GM23338 (cell line): Measurements from ENCODE around the gene MYO7B. TPM values are rescaled to one million over a fixed set of nuclear protein-coding genes. Genes with fewer than 3 reads are reported as not detected.

ENCODE experiments used
- ATAC-seq: fragments of 200-7000 bp; cut with Tn5 transposase; 3 replicates; pipeline ENCODE4 v1.9.1; 2020
- DNase-seq: peaks from one replicate; pipeline ENCODE4 v3.0.0-alpha.2; 2015; ENCODE audit warnings: low spot score
- H2AFZ ChIP-seq: fragments of 200-600 bp; sonication (generic); 2 replicates; pipeline ENCODE4 v1.8.0; 2016; ENCODE audit warnings: antibody characterized with exemption, mild to moderate bottlenecking, moderate library complexity
- H3F3A ChIP-seq: fragments of 200-600 bp; sonication (generic); replicated peaks from 2 replicates; pipeline ENCODE4 v1.8.0; 2017; ENCODE audit warnings: antibody characterized with exemption, mixed run types, low read depth
- H3K27ac ChIP-seq: fragments of 200-600 bp; sonication (generic); 2 replicates; pipeline ENCODE4 v1.6.1; 2016; ENCODE audit warnings: low read depth
- H3K27me3 ChIP-seq: fragments of 200-600 bp; sonication (generic); 2 replicates; pipeline ENCODE4 v1.8.0; 2016; ENCODE audit warnings: mild to moderate bottlenecking, mixed run types, moderate library complexity; ENCODE audit not compliant: insufficient read depth
- H3K36me3 ChIP-seq: fragments of 200-600 bp; sonication (generic); 2 replicates; pipeline ENCODE4 v1.8.0; 2016; ENCODE audit warnings: mild to moderate bottlenecking; ENCODE audit not compliant: insufficient read depth
- H3K4me1 ChIP-seq: fragments of 200-600 bp; sonication (generic); 2 replicates; pipeline ENCODE4 v1.8.0; 2016; ENCODE audit warnings: mild to moderate bottlenecking, moderate library complexity; ENCODE audit not compliant: insufficient read depth
- H3K4me2 ChIP-seq: fragments of 200-600 bp; sonication (generic); 2 replicates; pipeline ENCODE4 v1.7.1; 2017; ENCODE audit warnings: mixed run types
- H3K4me3 ChIP-seq: fragments of 200-600 bp; sonication (generic); 2 replicates; pipeline ENCODE4 v1.6.1; 2016; ENCODE audit warnings: mixed run types
- H3K79me2 ChIP-seq: fragments of 200-600 bp; sonication (generic); replicated peaks from 2 replicates; pipeline ENCODE4 v1.8.0; 2017; ENCODE audit warnings: mild to moderate bottlenecking; ENCODE audit not compliant: insufficient read depth
- H3K9me2 ChIP-seq: fragments of 200-600 bp; sonication (generic); 2 replicates; pipeline ENCODE4 v1.8.0; 2017; ENCODE audit not compliant: insufficient read depth
- H4K20me1 ChIP-seq: fragments of 200-600 bp; sonication (generic); replicated peaks from 2 replicates; pipeline ENCODE4 v1.8.0; 2017; ENCODE audit warnings: mild to moderate bottlenecking; ENCODE audit not compliant: insufficient read depth
- H3K27ac Mint-ChIP-seq: 2 replicates; pipeline ENCODE4 v1.8.0; 2020; ENCODE audit warnings: inconsistent platforms, mild to moderate bottlenecking, moderate library complexity, mixed read lengths
- H3K27me3 Mint-ChIP-seq: 3 replicates; pipeline ENCODE4 v1.8.0; 2022; ENCODE audit warnings: low read depth, mild to moderate bottlenecking, moderate library complexity, mixed read lengths, inconsistent platforms; ENCODE audit not compliant: insufficient read depth, poor library complexity
- H3K36me3 Mint-ChIP-seq: 3 replicates; pipeline ENCODE4 v1.8.0; 2021; ENCODE audit warnings: low read depth, mild to moderate bottlenecking, inconsistent platforms, moderate library complexity, mixed read lengths
- H3K4me1 Mint-ChIP-seq: 3 replicates; pipeline ENCODE4 v1.8.0; 2020; ENCODE audit warnings: mild to moderate bottlenecking, inconsistent platforms, mixed read lengths
- H3K4me3 Mint-ChIP-seq: 3 replicates; pipeline ENCODE4 v1.8.0; 2021; ENCODE audit warnings: moderate library complexity, mild to moderate bottlenecking, inconsistent platforms, mixed read lengths
- H3K9me3 Mint-ChIP-seq: 3 replicates; pipeline ENCODE4 v1.8.0; 2020; ENCODE audit warnings: moderate library complexity, mild to moderate bottlenecking, inconsistent platforms, mixed read lengths
- CREB1 ChIP-seq: fragments of 250-450 bp; sonication (Bioruptor Pico); IDR thresholded peaks from 2 replicates; pipeline ENCODE4 v1.5.0; 2020; ENCODE audit warnings: low read depth, mild to moderate bottlenecking, moderate library complexity
- CTCF ChIP-seq, 2 experiments: fragments of 200-600 bp in 1 of 2; sonication (generic) in 1 of 2; conservative IDR thresholded peaks; 2 replicates each; pipeline versions ENCODE4 v1.5.1 to v1.6.1; 2016 to 2017; ENCODE audit warnings: antibody characterized with exemption in 2 of 2, low read depth in 2 of 2, mild to moderate bottlenecking in 2 of 2, moderate library complexity in 1 of 2
- ETS1 ChIP-seq: IDR thresholded peaks from 2 replicates; pipeline ENCODE4 v1.6.1; 2016; ENCODE audit warnings: antibody characterized with exemption
- EZH2 ChIP-seq: fragments of 200-600 bp; sonication (generic); IDR thresholded peaks from one replicate; pipeline ENCODE4 v1.8.0; 2017; ENCODE audit warnings: antibody characterized with exemption, mild to moderate bottlenecking, low read depth; ENCODE audit not compliant: unreplicated experiment
- EZH2phosphoT487 ChIP-seq: fragments of 200-600 bp; sonication (generic); IDR thresholded peaks from one replicate; pipeline ENCODE4 v1.8.1; 2018; ENCODE audit warnings: antibody characterized with exemption; ENCODE audit not compliant: unreplicated experiment
- JUNB ChIP-seq: IDR thresholded peaks from one replicate; pipeline ENCODE4 v1.6.1; 2016; ENCODE audit warnings: antibody characterized with exemption; ENCODE audit not compliant: unreplicated experiment
- NANOG ChIP-seq: IDR thresholded peaks from 2 replicates; pipeline ENCODE4 v1.6.1; 2016; ENCODE audit warnings: antibody characterized with exemption, borderline replicate concordance
- POLR2AphosphoS5 ChIP-seq: IDR thresholded peaks from 2 replicates; pipeline ENCODE4 v1.6.1; 2016; ENCODE audit warnings: antibody characterized with exemption, low read depth
- REST ChIP-seq: IDR thresholded peaks from one replicate; pipeline ENCODE4 v1.6.1; 2018; ENCODE audit warnings: antibody characterized with exemption; ENCODE audit not compliant: unreplicated experiment
- STAT1 ChIP-seq: IDR thresholded peaks from one replicate; pipeline ENCODE4 v1.6.1; 2016; ENCODE audit warnings: antibody characterized with exemption; ENCODE audit not compliant: unreplicated experiment
- ZNF114 ChIP-seq: fragments of 250-450 bp; sonication (Bioruptor Pico); IDR thresholded peaks from 2 replicates; pipeline ENCODE4 v1.5.0; 2020; ENCODE audit warnings: mild to moderate bottlenecking, moderate library complexity
- ZNF331 ChIP-seq: fragments of 250-450 bp; sonication (Bioruptor Pico); IDR thresholded peaks from 2 replicates; pipeline ENCODE4 v1.5.0; 2020; ENCODE audit warnings: low read depth, mild to moderate bottlenecking, moderate library complexity
- ZNF462 ChIP-seq: fragments of 250-450 bp; sonication (Bioruptor Pico); IDR thresholded peaks from 2 replicates; pipeline ENCODE4 v1.5.0; 2020; ENCODE audit warnings: mild to moderate bottlenecking, moderate library complexity
- polyA plus RNA-seq: library from polyadenylated mRNA; unstranded; fragments of >200 nt; fragmentation: Nextera tagmentation; extraction: Ambion mirVana; gene quantifications from 2 replicates; pipeline ENCODE4 v1.2.1, GENCODE V29; 2016
- total RNA-seq: library from RNA; depleted of rRNA; stranded (reverse); fragments of >200 nt; shearing (Covaris generic); gene quantifications from 2 replicates; pipeline ENCODE4 v1.2.3, GENCODE V29; 2014

The MYO7B gene
- total and polyA plus RNA-seq, 2 experiments from 2014 or later: not detected

- no peak for DNase-seq
Measured at GRCh38 chr2:127665267-127665893, 129.9 kb downstream of the MYO7B start.

More at GRCh38 chr2:127665267-127665893, 129.9 kb downstream of the MYO7B start:
- no peak overlapping the region; the same call in 2 of the 3 replicates for H3K4me3 Mint-ChIP-seq
- H3K4me1 Mint-ChIP-seq: peaks cover 4% of the 10 kb centered on the region; the same call in 2 of the 3 replicates
- no peak overlapping the region for H3K27ac ChIP-seq
- no peak overlapping the region for H2AFZ ChIP-seq
- ATAC-seq: no peak
- H3K9me3 Mint-ChIP-seq: no peaks in the 10 kb centered on the region; the same call in 2 of the 3 replicates
- no peak overlapping the region for H3K27ac Mint-ChIP-seq
- peaks cover 38% of the 10 kb centered on the region for H3K27me3 ChIP-seq
- H3K36me3 Mint-ChIP-seq: no peaks in the 10 kb centered on the region
- no peaks in the 10 kb centered on the region for H3F3A ChIP-seq
- no peak overlapping the region for H3K4me2 ChIP-seq
- TF ChIP-seq CREB1 (no peak), ZNF331 (no peak), NANOG (no peak), EZH2phosphoT487 (no peak), STAT1 (no peak), ETS1 (no peak), JUNB (no peak), REST (no peak), ZNF114 (CRISPR knock-in tag) (no peak), POLR2AphosphoS5 (no peak), CTCF (conservative IDR thresholded peaks at IDR 0.05; ENCODE audit: low read depth in 2 of 2) (no peak), EZH2 (no peak), ZNF462 (CRISPR knock-in tag) (no peak)
- no peaks in the 10 kb centered on the region for H4K20me1 ChIP-seq
- no peaks in the 10 kb centered on the region for H3K4me1 ChIP-seq
- no peaks in the 10 kb centered on the region for H3K36me3 ChIP-seq
- no peak overlapping the region for H3K4me3 ChIP-seq
- peaks cover 27% of the 10 kb centered on the region for H3K27me3 Mint-ChIP-seq
- H3K79me2 ChIP-seq: no peaks in the 10 kb centered on the region
- no peaks in the 10 kb centered on the region for H3K9me2 ChIP-seq
